PC-3 (cell line): Measurements from ENCODE around the gene RAB6A. TPM values are rescaled to one million over a fixed set of nuclear protein-coding genes. Genes with fewer than 3 reads are reported as not detected.

Experiments
- ATAC-seq: fragments of 200-7000 bp; cut with Tn5 transposase; 2 replicates; pipeline ENCODE4 v1.9.1; 2020; ENCODE audit warnings: mild to moderate bottlenecking, moderate library complexity
- BruUV-seq: library from RNA; stranded (reverse); fragments of 400-500 nt; replicated peaks from 2 replicates; lab custom pipeline; 2021; lab: Mats Ljungman, UMichigan
- CTCF ChIA-PET: fragments of 300-600 bp; sonication (Branson Sonifier 250); formaldehyde crosslinking; loops from one replicate; lab custom pipeline; 2022; ENCODE audit warnings: antibody characterized with exemption; lab: Charles Lee
- POLR2A ChIA-PET: fragments of 300-600 bp; sonication (Branson Sonifier 250); formaldehyde crosslinking; loops from one replicate; lab custom pipeline; 2022; ENCODE audit warnings: antibody characterized with exemption; ENCODE audit not compliant: unreplicated experiment; lab: Charles Lee
- DNase-seq: peaks from one replicate; pipeline ENCODE4 v3.0.0-alpha.2; 2015
- H2AFZ ChIP-seq: fragments of 300-600 bp; sonication (generic); 2 replicates; pipeline ENCODE4 v1.6.0; 2016; ENCODE audit warnings: antibody characterized with exemption, low read length
- H3F3A ChIP-seq: fragments of 300-600 bp; sonication (generic); one replicate; pipeline ENCODE4 v1.6.0; 2017; ENCODE audit warnings: antibody characterized with exemption, low read length, control low read depth, mild to moderate bottlenecking; ENCODE audit not compliant: unreplicated experiment
- H3K27ac ChIP-seq: fragments of 300-600 bp; sonication (generic); 2 replicates; pipeline ENCODE4 v1.5.1; 2016; ENCODE audit warnings: mild to moderate bottlenecking, low read length
- H3K27me3 ChIP-seq: fragments of 300-600 bp; sonication (generic); 2 replicates; pipeline ENCODE4 v1.6.1; 2016; ENCODE audit warnings: low read length, mixed read lengths
- H3K36me3 ChIP-seq: fragments of 300-600 bp; sonication (generic); 2 replicates; pipeline ENCODE4 v1.6.1; 2016; ENCODE audit warnings: low read depth, mixed run types, low read length, mixed read lengths
- H3K4me1 ChIP-seq: fragments of 300-600 bp; sonication (generic); 2 replicates; pipeline ENCODE4 v1.5.1; 2016; ENCODE audit warnings: low read length; ENCODE audit not compliant: insufficient read depth
- H3K4me2 ChIP-seq: fragments of 300-600 bp; sonication (generic); 2 replicates; pipeline ENCODE4 v1.6.0; 2016; ENCODE audit warnings: low read length
- H3K4me3 ChIP-seq: fragments of 300-600 bp; sonication (generic); 2 replicates; pipeline ENCODE4 v1.5.1; 2016; ENCODE audit warnings: mild to moderate bottlenecking, low read length, mixed read lengths
- H3K79me2 ChIP-seq: fragments of 300-600 bp; sonication (generic); 2 replicates; pipeline ENCODE4 v1.6.1; 2017; ENCODE audit warnings: low read length, mixed read lengths
- H3K9ac ChIP-seq: fragments of 300-600 bp; sonication (generic); 2 replicates; pipeline ENCODE4 v1.6.0; 2016; ENCODE audit warnings: mild to moderate bottlenecking, low read length
- H3K9me2 ChIP-seq: fragments of 300-600 bp; sonication (generic); replicated peaks from 2 replicates; pipeline ENCODE4 v1.6.1; 2016; ENCODE audit warnings: mixed run types, low read length, mixed read lengths
- H3K9me3 ChIP-seq: fragments of 300-600 bp; sonication (generic); 2 replicates; pipeline ENCODE4 v1.6.1; 2016; ENCODE audit warnings: low read length, mixed read lengths
- H4K20me1 ChIP-seq: fragments of 300-600 bp; sonication (generic); 2 replicates; pipeline ENCODE4 v1.6.1; 2016; ENCODE audit warnings: low read length, mixed read lengths
- EZH2 ChIP-seq: fragments of 300-600 bp; sonication (generic); IDR thresholded peaks from one replicate; pipeline ENCODE4 v1.6.1; 2017; ENCODE audit warnings: antibody characterized with exemption, mild to moderate bottlenecking, low read length; ENCODE audit not compliant: unreplicated experiment
- EZH2phosphoT487 ChIP-seq: fragments of 300-600 bp; sonication (generic); IDR thresholded peaks from 2 replicates; pipeline ENCODE4 v1.6.1; 2018; ENCODE audit warnings: mild to moderate bottlenecking, antibody characterized with exemption, low read length, borderline replicate concordance
- intact Hi-C: fragments of 100-400 bp; cut with micrococcal nuclease; formaldehyde crosslinking; loops from 2 replicates; pipeline ENCODE4 v1.9.0; 2023
- total RNA-seq: library from RNA; depleted of rRNA; stranded (reverse); fragments of >200 nt; gene quantifications from 2 replicates; pipeline ENCODE4 v1.2.3, GENCODE V29; 2014
- TF ChIP-seq, protein P1 (sequence below): fragments of 300-600 bp; sonication (generic); conservative IDR thresholded peaks from 2 replicates; pipeline ENCODE4 v1.5.1; 2017; ENCODE audit warnings: antibody characterized with exemption, low read depth, mild to moderate bottlenecking, low read length

The RAB6A gene
- total RNA-seq, 1 experiment from 2014 or later = 97.9 TPM

DNA sequence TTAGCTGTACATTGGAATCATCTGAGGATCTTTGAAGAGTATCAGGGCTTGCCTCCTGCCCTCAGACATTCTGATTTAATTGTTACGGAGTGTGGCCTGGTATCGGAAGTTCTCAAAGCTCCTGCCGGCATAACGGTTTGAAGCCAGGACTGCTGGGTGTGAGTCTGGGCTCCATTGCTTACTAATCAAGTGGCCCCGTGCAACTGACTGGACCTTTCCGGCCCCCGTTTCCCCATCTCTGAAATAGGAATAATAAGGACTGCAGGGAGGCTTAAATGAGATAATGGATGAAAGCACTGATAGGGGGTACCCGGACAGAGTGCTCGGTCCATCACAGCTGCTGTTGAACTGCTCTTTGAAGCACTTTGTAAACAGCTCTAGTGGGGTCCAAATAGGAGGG, 112.8 kb downstream of the RAB6A start:
- intact Hi-C loops = no loop called here
- peak overlapping the region; percentile 73 for H3K4me2 ChIP-seq
- no peaks in the 10 kb centered on the region for H3F3A ChIP-seq
- H2AFZ ChIP-seq = no peak overlapping the region; the same call in 1 of the 2 replicates
- H3K4me3 ChIP-seq = no peak overlapping the region; the same call in 1 of the 2 replicates
- H3K9me2 ChIP-seq = no peaks in the 10 kb centered on the region
- H3K27me3 ChIP-seq = no peaks in the 10 kb centered on the region
- H3K9me3 ChIP-seq = no peaks in the 10 kb centered on the region
- H4K20me1 ChIP-seq = no peaks in the 10 kb centered on the region
- ATAC-seq = no peak
- no TSS peak for BruUV-seq
- H3K27ac ChIP-seq = no peak overlapping the region
- H3K9ac ChIP-seq = no peak overlapping the region
- no peaks in the 10 kb centered on the region for H3K36me3 ChIP-seq
- no peaks in the 10 kb centered on the region for H3K79me2 ChIP-seq
- TF ChIP-seq EZH2 (no peak), EZH2phosphoT487 (no peak)
- TF ChIP-seq, protein P1, sequence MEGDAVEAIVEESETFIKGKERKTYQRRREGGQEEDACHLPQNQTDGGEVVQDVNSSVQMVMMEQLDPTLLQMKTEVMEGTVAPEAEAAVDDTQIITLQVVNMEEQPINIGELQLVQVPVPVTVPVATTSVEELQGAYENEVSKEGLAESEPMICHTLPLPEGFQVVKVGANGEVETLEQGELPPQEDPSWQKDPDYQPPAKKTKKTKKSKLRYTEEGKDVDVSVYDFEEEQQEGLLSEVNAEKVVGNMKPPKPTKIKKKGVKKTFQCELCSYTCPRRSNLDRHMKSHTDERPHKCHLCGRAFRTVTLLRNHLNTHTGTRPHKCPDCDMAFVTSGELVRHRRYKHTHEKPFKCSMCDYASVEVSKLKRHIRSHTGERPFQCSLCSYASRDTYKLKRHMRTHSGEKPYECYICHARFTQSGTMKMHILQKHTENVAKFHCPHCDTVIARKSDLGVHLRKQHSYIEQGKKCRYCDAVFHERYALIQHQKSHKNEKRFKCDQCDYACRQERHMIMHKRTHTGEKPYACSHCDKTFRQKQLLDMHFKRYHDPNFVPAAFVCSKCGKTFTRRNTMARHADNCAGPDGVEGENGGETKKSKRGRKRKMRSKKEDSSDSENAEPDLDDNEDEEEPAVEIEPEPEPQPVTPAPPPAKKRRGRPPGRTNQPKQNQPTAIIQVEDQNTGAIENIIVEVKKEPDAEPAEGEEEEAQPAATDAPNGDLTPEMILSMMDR = no peak
- H3K4me1 ChIP-seq = peaks cover 5% of the 10 kb centered on the region
- ChIA-PET POLR2A (no interaction called here), CTCF (interaction anchor here (0.7 to 2.0 kb wide), 2 partner anchors 13 to 22 kb away, joined by 3 to 7 read pairs; no protein-coding TSS in a partner anchor)
- no peak for DNase-seq

DNA sequence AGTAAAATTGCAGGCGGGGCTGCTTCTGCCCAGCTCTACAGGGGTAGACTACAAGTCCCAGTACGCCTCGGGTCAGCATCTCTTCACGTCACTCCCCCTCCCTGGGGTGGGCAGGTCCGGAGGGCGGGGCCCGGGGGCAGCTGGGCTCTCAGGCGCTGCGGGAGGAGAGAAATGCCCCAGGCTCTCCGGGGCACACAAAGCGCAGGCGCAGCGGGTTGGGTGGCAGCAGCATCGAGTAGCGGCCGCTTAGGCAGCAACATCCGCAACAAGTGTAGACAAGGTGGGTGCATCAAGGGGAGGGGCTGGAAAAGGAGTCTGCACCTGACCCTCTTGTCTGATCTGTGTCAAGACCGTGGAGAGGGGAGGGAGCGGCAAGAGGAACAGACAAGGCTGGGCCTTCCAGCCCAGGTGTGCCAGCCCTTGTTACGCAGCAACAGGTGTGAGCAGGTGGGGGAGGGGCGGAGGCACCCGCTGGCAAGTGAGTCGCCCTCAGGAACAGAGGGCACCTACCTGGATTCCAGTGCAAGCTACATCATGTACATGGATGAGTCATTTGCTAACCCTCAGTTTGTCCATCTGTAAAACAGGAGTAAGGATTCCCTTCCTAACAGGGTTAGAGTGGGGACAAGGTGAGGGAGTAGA, 113.3 kb downstream of the RAB6A start:
- ATAC-seq (peak; percentile 97), DNase-seq (peak; percentile 92)
- CTCF ChIA-PET = interaction anchor here (0.7 to 2.0 kb wide), 2 partner anchors 13 to 22 kb away, joined by 3 to 7 read pairs; no protein-coding TSS in a partner anchor
- H2AFZ ChIP-seq = peak overlapping the region; percentile 75
- no TSS peak for BruUV-seq
- H3K4me1 ChIP-seq = peaks cover 5% of the 10 kb centered on the region
- H3K27me3 ChIP-seq = no peaks in the 10 kb centered on the region
- intact Hi-C loops = no loop called here
- peak overlapping the region; percentile 73 for H3K4me2 ChIP-seq
- TF ChIP-seq EZH2phosphoT487 (no peak), EZH2 (no peak)
- TF ChIP-seq, protein P1 = no peak
- peak overlapping the region; percentile 47 for H3K4me3 ChIP-seq
- no peaks in the 10 kb centered on the region for H3K9me2 ChIP-seq
- H4K20me1 ChIP-seq = no peaks in the 10 kb centered on the region
- no peaks in the 10 kb centered on the region for H3K79me2 ChIP-seq
- no peaks in the 10 kb centered on the region for H3K9me3 ChIP-seq
- H3K36me3 ChIP-seq = no peaks in the 10 kb centered on the region
- POLR2A ChIA-PET = interaction anchor here (0.7 kb wide), 1 partner anchor 1387 kb away, joined by 3 read pairs; no protein-coding TSS in a partner anchor
- no peak overlapping the region for H3K27ac ChIP-seq
- H3F3A ChIP-seq = no peaks in the 10 kb centered on the region
- H3K9ac ChIP-seq = no peak overlapping the region
